CD4-positive, alpha-beta T cell treated with Interleukin-17A for 4 hours (primary cell): ENCODE data around the gene TFE3.
A peak's percentile ranks its signal among the peaks of the same experiment; 100 is the strongest.

Experiments
- DNase-seq: peaks from one replicate; pipeline ENCODE4 v3.0.0-alpha.2; 2020; ENCODE audit warnings: mixed read lengths

TFE3 gene

GRCh38 chrX:49059681-49060085 lies 16.5 kb upstream of the TFE3 start:
- DNase-seq = no peak

GRCh38 chrX:49059201-49059600 lies 16.0 kb upstream of the TFE3 start:
- DNase-seq = no peak

GRCh38 chrX:49058794-49059193 lies 15.6 kb upstream of the TFE3 start, which contains the start of gene CCDC120:
Gene CCDC120, plus strand, starts transcription at chrX:49058999. Its CDS starts 3,043 bp downstream, at chrX:49062042.
- DNase-seq = no peak

- no peak for DNase-seq
Observed at GRCh38 chrX:49054073-49054762, 11.1 kb upstream of the TFE3 start.

- peak; percentile 80 for DNase-seq
Observed at GRCh38 chrX:49053223-49054072, 10.3 kb upstream of the TFE3 start.

GRCh38 chrX:49043987-49044281 lies 777 bp upstream of the TFE3 start:
- no peak for DNase-seq

- no peak for DNase-seq
Observed at GRCh38 chrX:49042581-49043219, 457 bp downstream of the TFE3 start.

GRCh38 chrX:49041744-49042580 lies 1.2 kb downstream of the TFE3 start:
- DNase-seq = no peak

- no peak for DNase-seq
Observed at GRCh38 chrX:49040376-49040955, 2.7 kb downstream of the TFE3 start.

- DNase-seq = peak; percentile 57
Observed at GRCh38 chrX:49039598-49040375, 3.4 kb downstream of the TFE3 start.

- DNase-seq = no peak
Observed at GRCh38 chrX:49037883-49038475, 5.2 kb downstream of the TFE3 start.

- DNase-seq = no peak
Observed at GRCh38 chrX:49030283-49030682, 12.9 kb downstream of the TFE3 start.

GRCh38 chrX:49029876-49030275 lies 13.3 kb downstream of the TFE3 start:
- DNase-seq = no peak

GRCh38 chrX:49019599-49020249 lies 23.4 kb downstream of the TFE3 start:
- no peak for DNase-seq

- no peak for DNase-seq
Observed at GRCh38 chrX:49019050-49019449, 24.1 kb downstream of the TFE3 start.

GRCh38 chrX:49003696-49004095 lies 39.5 kb downstream of the TFE3 start:
- DNase-seq = no peak

GRCh38 chrX:49002091-49002935 lies 40.8 kb downstream of the TFE3 start, which contains the start of gene GRIPAP1:
Gene GRIPAP1, minus strand, starts transcription at chrX:49002264. Its CDS starts 35 bp downstream, at chrX:49002229.
- peak; percentile 85 for DNase-seq

GRCh38 chrX:49001521-49002090 lies 41.6 kb downstream of the TFE3 start:
- peak; percentile 36 for DNase-seq

- no peak for DNase-seq
Observed at GRCh38 chrX:49000636-49001035, 42.5 kb downstream of the TFE3 start.
